ENCODE results near the gene ANO10.

The ANO10 gene

GRCh38 chr3:43316783-43317460, 304.9 kb downstream of the ANO10 start:
- H3K4me3 ChIP-seq (ENCODE audit: low read length in 2 of 2): no peak overlapping the region
- no peaks in the 10 kb centered on the region for H3K9me3 ChIP-seq (ENCODE audit: control insufficient read depth in 2 of 2, low read length in 2 of 2)
- peaks cover 0 to 3% of the 10 kb centered on the region in 2 donors for H3K36me3 ChIP-seq (ENCODE audit: control insufficient read depth in 2 of 2, insufficient read depth in 2 of 2, low read length in 2 of 2)
- H3K27me3 ChIP-seq (ENCODE audit: control insufficient read depth in 1 of 2, insufficient read depth in 2 of 2, low read length in 2 of 2): no peaks in the 10 kb centered on the region
- H3K27ac ChIP-seq (ENCODE audit: low read length): peak overlapping the region; percentile 33
- H3K4me1 ChIP-seq (ENCODE audit: control insufficient read depth, insufficient read depth, low read length): peaks cover 16% of the 10 kb centered on the region
- H3K9ac ChIP-seq (ENCODE audit: low read length in 2 of 2): no peak overlapping the region

Data from stomach smooth muscle (tissue), 2 donors.